GM12874 (cell line): ENCODE measurements around the gene ELMO1.

ENCODE experiments used
- CTCF ChIP-seq: IDR thresholded peaks from 2 replicates; pipeline ENCODE4 v1.5.1; 2011; ENCODE audit warnings: low read depth, mild to moderate bottlenecking, control low read depth, low read length, moderate library complexity; ENCODE audit not compliant: insufficient read depth

The ELMO1 gene

GRCh38 chr7:37262181-37262580 is 186.5 kb downstream of the ELMO1 start:
- no peak for TF ChIP-seq CTCF

GRCh38 chr7:37259319-37259821 is 189.3 kb downstream of the ELMO1 start:
- no peak for TF ChIP-seq CTCF

- no peak for TF ChIP-seq CTCF
Observed at GRCh38 chr7:37256631-37257030, 192.0 kb downstream of the ELMO1 start.

GRCh38 chr7:37255327-37255944 is 193.2 kb downstream of the ELMO1 start:
- no peak for TF ChIP-seq CTCF

- TF ChIP-seq CTCF, result no peak
Observed at GRCh38 chr7:37251222-37251621, 197.4 kb downstream of the ELMO1 start.

GRCh38 chr7:37249240-37249639 is 199.4 kb downstream of the ELMO1 start:
- TF ChIP-seq CTCF, result no peak

- no peak for TF ChIP-seq CTCF
Observed at GRCh38 chr7:37248396-37248861, 200.2 kb downstream of the ELMO1 start.

GRCh38 chr7:37247861-37248260 is 200.8 kb downstream of the ELMO1 start:
- TF ChIP-seq CTCF, result no peak
